NCI-H345 treated with DMSO at 0.1 percent for 48 hours (cell line): ENCODE results near the gene SNTA1.
"Not testable (repeated sequence)": the region's sequence is repeated elsewhere in the genome, so short reads cannot be mapped to it uniquely, and the experiment has no call there.

Source experiments
- DNase-seq: peaks from one replicate; lab custom pipeline; 2025; ENCODE audit not compliant: unreplicated experiment; lab: John Stamatoyannopoulos, UW

SNTA1 gene

DNA sequence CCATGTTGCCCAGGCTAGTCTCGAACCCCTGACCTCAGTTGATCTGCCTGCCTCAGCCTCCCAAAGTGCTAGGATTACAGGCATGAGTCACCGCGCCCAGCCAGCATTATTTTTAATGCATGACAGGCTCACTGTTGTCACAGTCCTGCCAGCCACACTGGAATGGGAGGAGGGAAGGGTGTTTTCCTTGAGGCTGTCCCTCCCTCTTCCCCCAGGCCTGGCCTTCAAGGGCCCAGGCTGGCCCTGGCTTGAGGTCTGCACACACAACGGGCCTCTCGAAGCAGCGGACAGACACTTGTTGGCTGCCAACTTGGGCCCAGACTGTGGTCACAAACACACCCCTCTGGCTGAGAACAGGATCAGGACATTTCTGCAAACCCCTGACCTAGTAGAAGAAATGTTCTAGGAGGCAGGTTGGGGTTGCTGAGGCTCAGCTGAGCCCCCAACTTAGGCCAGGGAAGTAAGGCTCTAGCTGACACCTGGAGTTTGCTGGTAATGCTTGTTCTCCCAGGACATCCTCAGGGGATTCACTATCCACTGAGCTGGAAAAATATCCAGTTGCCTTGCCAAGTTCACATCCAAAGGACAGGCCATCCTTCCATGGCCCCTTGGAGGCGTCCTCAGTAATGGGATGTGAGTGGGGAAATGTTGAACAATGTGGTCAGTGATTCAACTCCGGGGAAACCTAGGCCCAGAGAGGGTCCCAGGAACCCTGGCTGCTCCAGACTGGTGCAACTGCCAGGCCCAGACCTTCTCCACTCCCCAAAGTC, 9.9 kb downstream of the SNTA1 start:
- DNase-seq, result no peak

DNA sequence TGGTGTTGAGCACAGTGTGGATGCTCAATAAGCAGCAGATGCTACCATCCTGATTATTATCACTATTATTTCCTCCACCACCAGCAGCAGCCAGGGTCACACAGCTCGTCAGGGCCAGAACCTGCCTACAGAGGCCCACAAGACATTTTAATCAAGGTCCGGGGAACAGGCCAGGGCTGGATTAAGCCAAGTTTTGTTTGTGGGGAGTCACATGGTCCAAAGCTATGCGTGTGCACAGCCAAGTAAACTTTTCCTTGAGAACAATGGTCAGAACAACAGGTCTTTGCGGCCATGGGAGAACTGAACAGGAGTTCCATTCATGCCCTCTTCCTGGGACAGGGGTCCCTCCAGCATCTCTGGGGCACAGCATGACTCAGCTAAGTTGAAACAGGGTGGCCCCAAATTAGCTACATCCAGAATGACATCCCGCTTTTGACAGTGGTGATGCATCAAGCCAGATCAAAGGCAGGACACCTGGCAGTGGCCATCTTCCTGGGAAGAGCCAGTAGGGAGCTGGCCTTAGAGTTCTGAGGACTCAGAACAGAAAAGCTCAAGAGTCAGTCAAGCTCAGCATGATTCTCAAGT, 11.7 kb downstream of the SNTA1 start:
- DNase-seq, result no peak

DNA sequence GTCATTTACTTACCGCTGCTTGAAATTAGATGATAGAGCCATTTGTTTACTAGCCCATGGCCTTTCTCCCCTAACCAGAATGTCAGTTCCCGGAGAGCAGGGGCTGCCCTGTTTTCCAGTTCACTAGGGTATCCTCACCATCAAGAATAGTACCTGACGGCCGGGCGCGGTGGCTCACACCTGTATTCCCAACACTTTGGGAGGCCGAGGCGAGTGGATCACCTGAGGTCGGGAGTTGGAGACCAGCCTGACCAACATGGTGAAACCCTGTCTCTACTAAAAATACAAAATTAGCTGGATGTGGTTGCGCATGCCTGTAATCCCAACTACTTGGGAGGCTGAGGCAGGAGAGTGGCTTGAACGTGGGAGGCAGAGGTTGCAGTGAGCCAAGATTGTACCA, 19.7 kb downstream of the SNTA1 start:
- DNase-seq, result not testable (repeated sequence)

DNA sequence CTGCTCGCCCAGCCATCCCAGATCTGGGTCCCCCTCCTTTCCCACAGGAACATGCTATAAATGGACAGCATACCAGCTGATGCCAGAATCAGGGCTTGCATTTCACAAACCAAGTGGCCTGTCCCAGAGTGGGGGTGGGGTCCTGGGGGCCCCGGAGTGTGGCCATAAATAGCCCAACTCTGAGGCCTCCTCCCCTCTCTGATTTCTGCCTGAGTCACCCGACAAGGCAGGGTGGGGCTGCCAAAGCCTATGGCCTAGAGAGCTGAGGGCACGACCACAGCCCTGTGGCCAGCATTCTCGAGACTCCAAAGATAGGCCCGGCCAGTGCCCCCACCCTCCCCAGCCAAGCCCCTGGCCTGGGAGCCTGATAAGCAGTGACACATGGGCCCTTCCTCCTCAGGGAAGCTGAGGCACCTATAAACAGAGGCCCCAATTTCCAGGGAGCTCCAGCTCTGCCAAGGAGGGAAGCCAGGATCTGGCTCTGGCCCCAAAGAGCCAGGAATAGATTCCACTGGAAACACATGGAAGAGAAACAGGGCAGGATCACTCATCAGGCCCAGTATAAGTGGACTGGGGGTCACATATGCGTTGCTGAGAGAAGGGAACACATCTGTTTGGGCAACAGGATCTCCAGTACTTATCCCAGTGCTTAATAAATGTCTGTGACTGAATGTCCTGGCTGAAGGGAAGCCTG, 20.3 kb downstream of the SNTA1 start:
- no peak for DNase-seq

DNA sequence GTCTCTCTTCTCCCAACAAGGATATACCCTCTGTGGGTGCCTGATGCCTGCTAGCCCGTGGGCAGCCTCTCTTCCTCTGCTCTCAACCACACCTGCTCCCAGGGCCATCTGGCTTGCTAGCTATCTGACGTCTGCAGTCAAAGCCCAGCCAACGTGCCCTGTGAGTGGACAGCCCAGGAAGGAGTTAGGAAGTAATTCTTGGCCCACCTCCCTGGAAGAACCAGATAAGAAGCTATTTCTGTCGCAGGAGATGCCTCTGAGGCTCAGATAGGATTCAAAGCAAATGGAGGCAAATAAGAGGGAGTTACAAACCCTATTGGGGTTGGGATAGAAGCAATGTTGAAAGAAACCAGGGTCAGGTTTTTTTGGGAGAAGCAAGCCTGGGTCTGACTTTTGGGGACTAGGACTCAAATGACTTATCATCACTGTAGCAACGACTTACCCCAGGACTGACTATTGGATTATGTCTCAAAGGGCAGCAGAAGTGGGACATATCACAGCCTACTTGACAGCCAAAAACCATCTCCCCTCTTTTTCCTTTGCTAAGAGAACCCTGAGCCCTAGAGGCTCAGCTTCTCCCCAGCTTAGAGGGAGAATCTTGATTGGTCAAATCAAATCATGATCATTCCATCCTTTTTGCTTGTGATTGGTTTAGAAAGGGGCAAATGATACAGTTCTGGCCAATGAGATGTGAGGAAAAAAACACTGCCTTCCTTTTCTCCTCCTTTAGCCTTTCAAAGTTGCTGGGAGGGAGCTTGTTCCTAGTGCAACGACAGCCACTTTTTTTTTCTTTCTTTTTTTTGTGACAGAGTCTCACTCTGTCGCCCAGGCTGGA, 24.2 kb downstream of the SNTA1 start:
- DNase-seq, result no peak

DNA sequence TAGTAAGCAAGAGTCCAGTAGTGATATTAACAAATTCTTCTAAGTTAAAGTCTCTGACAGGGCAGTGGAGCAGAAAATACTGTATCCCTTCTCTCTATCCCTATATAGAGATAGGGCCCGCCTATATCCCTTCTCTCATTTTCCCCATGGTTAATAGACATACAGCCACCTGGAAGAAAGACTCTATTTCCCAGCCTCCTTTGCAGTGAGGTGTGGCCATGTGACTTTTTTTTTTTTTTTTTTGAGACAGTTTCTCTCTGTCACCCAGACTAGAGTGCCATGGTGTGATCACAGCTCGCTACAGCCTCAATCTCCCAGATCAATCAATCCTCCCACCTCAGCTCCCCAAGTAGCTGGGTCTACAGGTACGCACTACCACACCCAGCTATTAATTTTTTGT, 25.5 kb downstream of the SNTA1 start:
- DNase-seq, result no peak

DNA sequence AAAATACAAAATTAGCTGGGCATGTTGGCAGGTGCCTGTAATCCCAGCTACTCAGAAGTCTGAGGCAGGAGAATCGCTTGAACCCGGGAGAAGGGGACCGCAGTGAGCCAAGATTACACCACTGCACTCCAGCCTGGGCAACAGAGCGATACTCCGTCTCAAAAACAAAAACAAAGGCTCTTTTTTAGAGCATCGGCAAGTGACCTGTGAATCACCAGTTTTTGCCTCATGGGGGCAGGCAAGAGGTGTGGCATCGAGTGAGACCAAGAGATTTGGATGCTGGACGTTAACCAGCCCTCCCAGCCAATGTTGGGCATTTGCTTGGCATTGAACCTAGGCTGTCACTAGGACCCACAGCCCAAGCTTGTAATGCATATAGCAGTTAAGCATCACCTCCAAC, 27.6 kb downstream of the SNTA1 start:
- DNase-seq, result no peak

DNA sequence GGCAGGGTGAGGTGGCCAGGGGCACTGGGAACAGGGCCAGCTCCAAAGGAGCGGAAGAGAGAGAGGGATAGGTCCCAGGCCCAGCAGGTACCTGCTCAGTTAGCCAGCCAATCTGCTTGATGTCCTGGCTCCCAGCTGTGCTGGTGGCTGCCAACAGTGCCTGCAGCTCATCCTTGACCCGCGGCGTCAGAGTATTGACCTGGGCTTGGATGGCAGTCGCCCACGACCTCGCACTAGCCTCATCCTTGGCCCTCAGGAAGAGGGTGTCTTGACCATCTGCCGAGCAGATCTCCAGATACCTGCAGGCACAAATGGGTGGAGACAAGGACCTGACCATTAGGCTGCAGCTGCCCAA, 31.1 kb downstream of the SNTA1 start:
- no peak for DNase-seq

DNA sequence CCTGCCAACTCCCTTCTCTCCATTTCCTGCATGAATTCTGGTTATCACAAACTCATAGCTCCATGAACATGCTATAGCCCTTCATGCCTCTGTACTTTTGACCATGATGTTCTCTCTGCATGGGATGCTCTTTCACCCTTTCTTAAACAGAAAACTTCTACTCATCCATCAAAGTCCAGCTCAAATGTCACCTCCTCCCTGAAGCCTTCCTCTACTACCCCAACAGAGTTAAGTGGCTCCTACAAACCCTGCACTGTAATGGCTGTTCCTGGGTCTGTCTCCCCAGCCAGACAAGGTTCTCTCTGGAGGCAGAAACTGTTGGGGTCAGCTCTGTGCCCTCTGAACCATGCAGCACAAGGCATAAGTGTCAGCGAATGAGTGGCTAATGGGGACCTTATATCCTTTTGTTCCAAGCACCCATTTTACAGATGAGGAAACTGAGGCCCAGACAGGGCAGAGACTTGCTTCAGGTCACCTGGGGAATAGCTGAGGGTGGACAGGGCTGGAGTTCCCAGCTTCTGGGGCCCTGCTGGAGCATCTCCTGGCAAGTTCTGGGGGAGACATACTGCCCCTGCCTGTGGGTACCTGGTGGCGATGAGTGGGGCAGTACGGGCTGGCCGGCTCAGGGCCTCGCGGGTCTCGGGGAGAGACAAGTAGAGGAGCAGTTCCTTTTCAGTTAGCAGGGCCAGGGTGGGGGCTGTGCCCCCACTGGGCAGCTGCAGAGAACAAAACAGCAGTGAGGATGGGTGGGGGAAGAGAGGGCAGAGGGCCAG, 31.7 kb downstream of the SNTA1 start:
- DNase-seq, result no peak

DNA sequence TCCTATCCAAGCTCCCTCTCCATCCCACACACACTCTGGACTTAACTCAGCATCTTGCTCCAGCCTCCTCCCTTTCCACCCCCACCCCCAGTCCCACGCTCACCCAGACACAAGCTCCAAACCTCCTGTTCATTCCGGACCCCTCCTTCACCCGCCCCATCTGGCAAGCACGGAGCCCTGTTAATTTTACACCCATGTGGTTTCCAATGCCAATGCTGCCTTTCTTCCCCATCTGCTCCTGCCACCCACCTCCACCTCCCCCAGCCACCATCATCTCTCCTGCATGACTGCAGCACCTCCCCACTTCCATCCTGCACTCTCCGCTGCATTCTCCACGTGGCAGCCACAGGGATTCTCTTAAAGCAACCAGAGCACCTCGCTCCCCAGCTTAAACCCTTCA, 32.3 kb downstream of the SNTA1 start:
- DNase-seq, result no peak

DNA sequence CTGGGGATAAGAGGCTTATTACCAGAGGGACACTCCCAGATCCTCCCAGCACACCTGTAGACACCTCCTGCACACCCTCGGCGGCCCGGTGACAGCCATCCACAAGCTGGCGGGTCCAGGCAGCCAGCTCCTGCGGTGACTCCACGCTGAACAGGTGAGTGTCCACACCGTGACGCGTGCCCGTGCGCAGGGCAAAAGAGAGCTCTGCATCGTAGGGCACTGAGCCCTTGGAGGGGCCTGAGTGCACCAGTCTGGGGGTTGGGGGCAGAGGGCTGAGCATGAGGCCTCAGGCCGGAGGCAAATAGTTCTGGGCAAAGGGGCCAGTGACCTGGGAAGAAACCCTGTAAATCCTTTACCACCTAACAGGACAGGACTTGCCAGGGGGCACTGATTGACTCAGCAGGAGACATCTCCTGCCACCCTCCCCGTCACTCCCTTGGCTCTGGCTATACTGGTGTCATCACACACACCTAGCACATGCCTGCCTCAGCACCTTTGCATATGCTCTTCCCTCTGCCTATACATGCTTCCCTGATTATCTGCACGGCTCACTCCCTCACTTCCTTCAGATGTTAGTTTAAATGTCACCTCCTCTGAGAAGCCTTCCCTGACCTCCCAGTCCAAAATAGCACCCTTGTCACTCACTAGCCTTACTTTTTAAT, 33.4 kb downstream of the SNTA1 start:
- no peak for DNase-seq

DNA sequence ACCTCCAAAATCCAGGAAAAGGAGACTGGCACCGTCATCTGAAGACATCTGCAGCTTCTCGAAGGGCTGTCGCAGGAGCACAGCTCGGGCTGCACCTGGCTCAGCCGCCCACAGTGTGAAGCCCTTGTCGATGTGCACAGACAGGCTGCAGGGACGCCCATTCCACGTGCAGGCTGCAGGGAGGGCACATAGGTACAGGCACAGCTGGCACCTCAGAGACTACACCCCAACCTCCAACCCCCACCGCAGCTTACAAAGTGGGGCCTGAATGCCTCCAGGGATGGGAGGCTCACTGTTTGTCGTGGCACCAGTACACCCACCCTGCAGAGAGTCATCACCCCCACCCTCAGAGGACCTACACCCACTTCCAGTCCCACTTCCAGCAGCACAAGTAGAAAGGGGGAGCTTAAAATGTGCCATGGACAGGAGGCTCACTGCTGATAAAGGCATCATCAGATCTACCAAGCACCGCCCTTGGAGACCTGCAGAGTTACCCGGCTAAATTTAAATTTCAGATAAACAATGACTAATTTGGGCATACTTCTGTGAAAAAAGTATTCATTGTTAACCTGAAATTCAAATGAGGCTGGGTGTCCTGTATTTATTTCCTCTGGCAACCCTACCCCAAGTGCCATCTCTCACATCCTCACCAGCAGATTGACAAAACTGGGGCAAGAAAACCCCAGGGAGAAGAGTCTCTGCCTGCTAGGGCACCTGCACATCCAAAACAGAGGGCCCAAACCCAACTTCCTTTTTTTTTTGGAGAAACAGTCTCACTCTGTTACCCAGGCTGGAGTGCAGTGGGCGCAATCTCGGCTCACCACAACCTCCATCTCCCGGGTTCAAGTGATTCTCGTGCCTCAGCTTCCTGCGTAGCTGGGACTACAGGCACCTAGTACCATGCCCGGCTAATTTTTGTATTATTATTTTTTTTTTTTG, 34.6 kb downstream of the SNTA1 start:
- no peak for DNase-seq

DNA sequence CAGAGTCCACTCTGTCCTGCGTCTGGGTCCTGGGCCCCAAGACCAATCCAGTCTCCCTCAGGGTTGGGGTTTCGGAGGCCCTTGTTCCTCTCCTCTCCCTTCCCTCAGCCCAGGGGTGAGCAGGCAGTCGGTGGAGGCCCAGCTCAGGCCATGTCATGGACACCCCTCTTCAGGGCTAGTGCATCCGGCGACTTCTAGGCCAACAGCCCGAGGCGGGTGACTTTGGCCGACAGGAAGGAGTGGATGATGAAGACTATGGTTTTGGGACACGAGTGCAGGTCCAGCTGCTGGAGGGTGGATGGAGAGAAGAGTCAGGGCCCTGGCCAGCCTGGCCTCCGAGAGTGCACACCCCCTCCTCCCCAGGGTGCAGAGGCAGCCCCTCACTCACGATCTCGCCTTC, 35.2 kb downstream of the SNTA1 start:
- DNase-seq, result no peak

DNA sequence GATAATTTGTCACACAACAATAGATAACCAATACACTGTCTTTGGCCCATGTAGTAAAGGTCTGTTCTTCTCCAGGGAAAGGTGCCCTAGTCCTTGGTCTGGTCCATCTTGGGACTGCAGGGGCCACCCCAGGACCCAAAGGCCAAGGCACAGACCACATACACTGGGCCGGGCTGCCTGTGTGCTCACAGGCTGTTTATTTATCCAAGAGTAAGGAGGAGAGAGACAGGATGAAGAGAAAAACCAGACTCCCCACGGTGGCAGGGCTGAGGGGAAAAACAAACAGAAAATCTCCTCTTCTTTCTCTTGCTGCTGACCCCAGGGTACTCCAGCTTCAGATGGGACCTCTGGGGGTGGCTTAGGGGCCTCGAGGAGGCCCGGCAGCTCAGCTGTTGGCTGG, 35.8 kb downstream of the SNTA1 start:
- no peak for DNase-seq

DNA sequence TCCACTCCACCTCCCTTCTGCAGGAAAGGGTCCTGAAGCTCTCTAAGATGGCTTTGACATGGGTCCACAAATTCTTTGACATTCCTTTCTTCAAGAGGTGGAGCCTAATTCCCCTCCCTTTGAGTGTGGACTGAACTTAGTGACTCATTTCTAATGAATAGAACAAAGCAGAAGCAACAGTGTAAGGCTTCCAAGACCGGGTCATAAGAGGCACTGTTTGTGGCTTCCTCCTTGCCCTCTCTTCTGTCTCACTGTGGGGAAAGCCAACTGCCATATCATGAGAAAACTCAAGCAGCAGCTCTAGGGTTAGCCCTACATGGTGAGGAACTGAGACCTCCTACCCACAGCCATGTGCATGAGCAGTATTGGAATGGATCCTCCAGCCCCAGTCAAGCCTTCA, 36.3 kb downstream of the SNTA1 start:
- DNase-seq, result no peak

DNA sequence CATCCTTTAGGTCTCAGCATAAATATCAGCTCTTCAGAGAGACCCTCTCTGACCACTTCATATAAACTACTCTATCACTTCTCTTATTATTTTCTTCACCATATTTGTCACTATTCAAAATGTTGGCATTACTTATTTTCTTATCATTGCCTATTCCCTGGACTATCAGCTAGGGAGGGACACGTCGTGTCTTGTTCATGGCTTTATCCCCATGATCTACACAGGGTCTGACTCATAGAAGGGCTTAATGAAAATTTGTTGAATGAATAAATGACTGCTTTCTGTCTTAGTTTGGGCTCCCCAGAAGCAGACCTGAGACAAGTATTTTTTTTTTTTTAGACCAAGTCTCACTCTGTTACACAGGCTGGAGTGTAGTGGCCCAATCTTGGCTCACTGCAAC, 39.3 kb downstream of the SNTA1 start:
- no peak for DNase-seq

DNA sequence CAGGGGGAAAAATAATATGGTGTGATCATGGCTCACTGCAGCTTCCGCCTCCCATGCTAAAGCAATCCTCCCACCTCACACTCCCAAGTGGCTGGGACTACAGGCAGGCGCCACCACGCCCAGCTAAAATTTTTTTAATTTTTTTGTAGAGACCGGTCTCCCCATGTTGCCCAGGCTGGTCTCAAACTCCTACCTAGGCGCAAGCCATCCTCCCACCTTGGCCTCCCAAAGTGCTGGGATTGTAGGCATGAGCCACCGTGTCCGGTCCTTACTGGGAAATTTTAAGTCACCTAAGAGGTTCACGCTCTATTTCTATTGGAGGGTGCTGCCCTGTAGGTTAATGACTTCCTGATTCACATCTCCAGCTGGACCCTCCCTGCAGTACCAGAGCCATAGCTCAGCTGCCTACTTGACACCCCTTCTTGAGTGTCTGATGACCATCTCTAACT, 41.6 kb downstream of the SNTA1 start:
- DNase-seq, result no peak

DNA sequence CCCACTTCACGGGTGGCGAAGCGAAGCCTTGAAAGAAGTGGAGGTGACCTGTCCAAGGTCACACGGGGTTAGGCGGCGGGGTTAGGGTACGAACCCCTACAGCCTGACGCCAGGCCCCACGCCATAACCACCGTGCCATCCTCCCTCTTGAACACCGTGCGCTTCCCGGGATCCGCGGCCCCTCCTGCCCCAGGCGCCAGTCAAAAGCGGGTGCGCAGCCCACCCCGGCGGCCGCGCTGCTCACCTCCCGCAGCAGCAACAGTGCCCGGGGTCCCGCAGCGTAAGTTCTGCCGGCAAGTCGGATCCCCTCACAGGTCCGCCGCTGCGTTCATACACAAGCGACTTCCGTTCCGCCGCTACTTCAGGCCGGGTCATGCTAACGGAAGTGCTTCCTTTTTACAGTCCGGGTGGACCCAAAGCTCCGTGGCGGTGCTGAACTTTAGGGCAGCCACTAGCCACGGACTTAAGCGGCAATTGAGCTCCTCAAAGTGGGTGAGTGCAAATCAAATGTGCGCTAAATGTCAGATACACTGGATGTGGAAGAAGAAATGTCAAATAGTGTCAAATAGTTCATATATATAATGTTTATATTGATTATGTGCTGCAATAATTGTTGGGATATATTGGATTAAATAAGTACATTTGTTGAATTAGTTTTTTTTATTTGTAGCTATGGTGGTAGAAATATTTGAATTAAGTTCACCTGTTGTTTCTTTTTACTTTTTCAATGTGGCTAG, 42.2 kb downstream of the SNTA1 start, which contains the start of gene CDK5RAP1:
TSS of gene CDK5RAP1 (minus strand) at position 336 of the 737 bp plus-strand sequence. CDS start 4,455 bp downstream, outside the sequence.
- peak; percentile 84 for DNase-seq
